Measurements from ENCODE around the gene SLC41A3.
A peak's percentile ranks its signal among the peaks of the same experiment; 100 is the strongest.
"Not testable (repeated sequence)": the region's sequence is repeated elsewhere in the genome, so short reads cannot be mapped to it uniquely, and the experiment has no call there.

The SLC41A3 gene

DNA sequence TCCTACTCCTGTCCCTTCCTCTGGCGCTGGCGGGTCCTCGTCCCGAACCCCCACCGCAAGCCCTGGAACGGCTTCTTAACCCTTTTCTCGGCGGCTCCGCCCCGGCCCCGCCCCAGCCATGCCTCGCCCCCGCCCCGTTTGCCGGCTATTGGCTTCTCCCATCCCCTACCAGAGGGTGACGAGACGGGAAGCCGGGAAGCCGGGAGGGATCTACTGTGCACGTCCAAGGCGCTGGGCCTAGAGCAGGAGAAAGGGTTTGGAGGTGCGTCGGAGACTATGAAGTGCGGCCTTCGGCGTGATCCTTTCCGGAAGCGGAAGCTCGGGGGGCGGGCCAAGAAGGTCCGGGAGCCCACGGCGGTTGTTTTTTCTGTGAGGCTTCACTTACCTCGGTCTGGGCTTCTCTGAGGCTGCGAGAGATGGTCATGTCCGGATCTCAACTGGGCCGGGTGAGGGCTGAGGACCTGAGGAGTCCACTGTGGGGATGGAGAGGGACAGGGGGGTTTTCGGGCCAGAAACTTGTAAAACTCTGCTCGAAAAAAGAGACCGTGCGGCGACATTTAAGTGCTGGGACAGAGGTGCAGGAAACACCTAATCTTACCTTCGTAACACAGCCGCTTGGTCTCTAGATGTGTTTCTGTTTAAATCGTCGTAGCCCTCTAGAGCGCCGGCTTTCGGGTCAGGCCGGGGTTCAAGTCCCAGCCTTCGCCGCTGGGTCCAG, 93.5 kb downstream of the SLC41A3 start:
- H3K4me2 ChIP-seq (ENCODE audit: low read depth, low read length, poor library complexity, severe bottlenecking), result peak overlapping the region; percentile 97
- no peaks in the 10 kb centered on the region for H4K20me1 ChIP-seq (ENCODE audit: insufficient read depth, low read length, poor library complexity, severe bottlenecking)
- no peaks in the 10 kb centered on the region for H3K27me3 ChIP-seq (ENCODE audit: insufficient read depth, low read length, poor library complexity, severe bottlenecking)
- TF ChIP-seq EZH2phosphoT487 (IDR thresholded peaks at IDR 0.05; ENCODE audit: borderline replicate concordance), result no peak
- no peak for TF ChIP-seq CTCF (conservative IDR thresholded peaks at IDR 0.05; ENCODE audit: low read length)
- no peaks in the 10 kb centered on the region for H3K9me3 ChIP-seq (ENCODE audit: insufficient read depth, low read depth, low read length)
- peaks cover 21% of the 10 kb centered on the region for H3K79me2 ChIP-seq (ENCODE audit: insufficient read depth, low read length)
- peak overlapping the region; percentile 92 for H3K4me3 ChIP-seq (ENCODE audit: low read length, poor library complexity, severe bottlenecking)
- peak overlapping the region; percentile 98 for H2AFZ ChIP-seq (ENCODE audit: low read length)
- no peaks in the 10 kb centered on the region for H3F3A ChIP-seq (ENCODE audit: low read depth)
- H3K9me2 ChIP-seq (replicated peaks; ENCODE audit: low read depth, low read length), result no peaks in the 10 kb centered on the region
- no peaks in the 10 kb centered on the region for H3K36me3 ChIP-seq (ENCODE audit: insufficient read depth, low read length)
- peaks cover 45% of the 10 kb centered on the region for H3K4me1 ChIP-seq (ENCODE audit: insufficient read depth, low read length, poor library complexity, severe bottlenecking)
- H3K9ac ChIP-seq (ENCODE audit: low read depth, low read length, poor library complexity, severe bottlenecking), result peak overlapping the region; percentile 93

DNA sequence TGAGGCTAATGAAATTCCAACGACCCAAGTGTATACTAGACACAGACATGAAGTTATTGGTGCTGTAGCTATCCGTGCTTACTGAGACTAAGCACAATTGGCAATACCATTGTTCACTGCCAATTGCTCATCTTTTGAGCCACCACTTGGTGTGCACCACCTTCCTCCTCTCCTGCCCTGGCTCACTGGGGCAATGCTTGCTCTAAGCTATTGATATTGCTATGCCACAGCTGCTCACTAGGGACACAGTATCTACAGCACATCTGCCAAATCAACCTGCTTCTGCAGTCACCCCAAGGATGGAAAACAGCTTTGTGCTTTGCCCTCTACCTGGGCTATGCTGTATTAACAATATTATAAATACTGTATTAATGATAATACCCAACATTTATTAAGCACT, 99.0 kb downstream of the SLC41A3 start:
- H2AFZ ChIP-seq (ENCODE audit: low read length); H3F3A ChIP-seq (ENCODE audit: low read depth); H3K4me2 ChIP-seq (ENCODE audit: low read depth, low read length, poor library complexity, severe bottlenecking); H3K36me3 ChIP-seq (ENCODE audit: insufficient read depth, low read length); H3K9me3 ChIP-seq (ENCODE audit: insufficient read depth, low read depth, low read length); H4K20me1 ChIP-seq (ENCODE audit: insufficient read depth, low read length, poor library complexity, severe bottlenecking); H3K9me2 ChIP-seq (replicated peaks; ENCODE audit: low read depth, low read length); H3K9ac ChIP-seq (ENCODE audit: low read depth, low read length, poor library complexity, severe bottlenecking); H3K27me3 ChIP-seq (ENCODE audit: insufficient read depth, low read length, poor library complexity, severe bottlenecking); H3K4me3 ChIP-seq (ENCODE audit: low read length, poor library complexity, severe bottlenecking); H3K79me2 ChIP-seq (ENCODE audit: insufficient read depth, low read length): not testable (repeated sequence)
- H3K4me1 ChIP-seq (ENCODE audit: insufficient read depth, low read length, poor library complexity, severe bottlenecking), result peaks cover 29% of the 10 kb centered on the region

GRCh38 chr3:125977104-125977503, 106.8 kb downstream of the SLC41A3 start:
- H3K9me2 ChIP-seq (replicated peaks; ENCODE audit: low read depth, low read length); H3K9ac ChIP-seq (ENCODE audit: low read depth, low read length, poor library complexity, severe bottlenecking); H3K4me2 ChIP-seq (ENCODE audit: low read depth, low read length, poor library complexity, severe bottlenecking); H3K27me3 ChIP-seq (ENCODE audit: insufficient read depth, low read length, poor library complexity, severe bottlenecking); H3K4me3 ChIP-seq (ENCODE audit: low read length, poor library complexity, severe bottlenecking); H2AFZ ChIP-seq (ENCODE audit: low read length); H3K36me3 ChIP-seq (ENCODE audit: insufficient read depth, low read length); H3K9me3 ChIP-seq (ENCODE audit: insufficient read depth, low read depth, low read length); H3K79me2 ChIP-seq (ENCODE audit: insufficient read depth, low read length); H4K20me1 ChIP-seq (ENCODE audit: insufficient read depth, low read length, poor library complexity, severe bottlenecking); H3F3A ChIP-seq (ENCODE audit: low read depth); H3K4me1 ChIP-seq (ENCODE audit: insufficient read depth, low read length, poor library complexity, severe bottlenecking): not testable (repeated sequence)

DNA sequence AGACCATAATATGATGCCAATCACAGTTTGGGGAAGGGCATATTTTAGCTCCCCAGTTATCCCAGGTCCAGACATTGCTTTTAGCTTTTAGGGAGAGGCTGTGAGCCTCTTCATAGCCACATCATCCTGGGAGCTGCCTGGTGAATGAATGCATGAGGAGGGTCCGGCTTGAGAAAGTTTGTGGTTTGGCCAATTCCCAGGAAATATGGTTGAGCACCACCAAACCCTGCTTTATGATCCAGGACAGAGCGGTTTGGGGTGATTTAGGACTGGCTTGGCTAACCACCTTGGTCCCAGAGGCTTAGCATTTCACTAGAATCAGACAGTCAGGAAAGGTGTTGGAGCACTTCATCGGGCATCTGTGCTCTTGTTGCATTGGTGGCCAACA, 107.9 kb downstream of the SLC41A3 start:
- not testable (repeated sequence) for H3K27me3 ChIP-seq (ENCODE audit: insufficient read depth, low read length, poor library complexity, severe bottlenecking); H3F3A ChIP-seq (ENCODE audit: low read depth); H3K9me3 ChIP-seq (ENCODE audit: insufficient read depth, low read depth, low read length); H3K9me2 ChIP-seq (replicated peaks; ENCODE audit: low read depth, low read length); H3K79me2 ChIP-seq (ENCODE audit: insufficient read depth, low read length); H3K4me2 ChIP-seq (ENCODE audit: low read depth, low read length, poor library complexity, severe bottlenecking); H2AFZ ChIP-seq (ENCODE audit: low read length); H3K4me3 ChIP-seq (ENCODE audit: low read length, poor library complexity, severe bottlenecking); H4K20me1 ChIP-seq (ENCODE audit: insufficient read depth, low read length, poor library complexity, severe bottlenecking); H3K9ac ChIP-seq (ENCODE audit: low read depth, low read length, poor library complexity, severe bottlenecking); H3K36me3 ChIP-seq (ENCODE audit: insufficient read depth, low read length); H3K4me1 ChIP-seq (ENCODE audit: insufficient read depth, low read length, poor library complexity, severe bottlenecking)

- not testable (repeated sequence) for H3K9me3 ChIP-seq (ENCODE audit: insufficient read depth, low read depth, low read length); H3K79me2 ChIP-seq (ENCODE audit: insufficient read depth, low read length); H2AFZ ChIP-seq (ENCODE audit: low read length); H3K9me2 ChIP-seq (replicated peaks; ENCODE audit: low read depth, low read length); H3K27me3 ChIP-seq (ENCODE audit: insufficient read depth, low read length, poor library complexity, severe bottlenecking); H4K20me1 ChIP-seq (ENCODE audit: insufficient read depth, low read length, poor library complexity, severe bottlenecking); H3K36me3 ChIP-seq (ENCODE audit: insufficient read depth, low read length); H3K4me2 ChIP-seq (ENCODE audit: low read depth, low read length, poor library complexity, severe bottlenecking); H3K9ac ChIP-seq (ENCODE audit: low read depth, low read length, poor library complexity, severe bottlenecking); H3F3A ChIP-seq (ENCODE audit: low read depth); H3K4me1 ChIP-seq (ENCODE audit: insufficient read depth, low read length, poor library complexity, severe bottlenecking); H3K4me3 ChIP-seq (ENCODE audit: low read length, poor library complexity, severe bottlenecking)
Observed at GRCh38 chr3:125975245-125976002, 108.5 kb downstream of the SLC41A3 start.

All from Loucy (cell line).